Keratinocyte (primary cell): ENCODE results near the gene SAMD5. TPM values are rescaled to one million over a fixed set of nuclear protein-coding genes. Genes with fewer than 3 reads are reported as not detected.

ENCODE experiments used
- DNase-seq: peaks from one replicate; pipeline ENCODE4 v3.0.0-alpha.2; 2011; ENCODE audit warnings: low read depth, missing footprints, low spot score
- FAIRE-seq: peaks from 2 replicates; lab custom pipeline; 2011; peaks lifted over from hg19 to GRCh38; lab: Jason Lieb, UNC
- H2AFZ ChIP-seq: 2 replicates; pipeline ENCODE4 v1.6.0; 2012; ENCODE audit warnings: low read length, control low read depth, inconsistent platforms; ENCODE audit not compliant: control insufficient read depth
- H3K27ac ChIP-seq: 2 replicates; pipeline ENCODE4 v1.5.1; 2011; ENCODE audit warnings: low read length; ENCODE audit not compliant: control insufficient read depth, insufficient read depth
- H3K27me3 ChIP-seq: 3 replicates; pipeline ENCODE4 v1.6.0; 2011; ENCODE audit warnings: low read length; ENCODE audit not compliant: control insufficient read depth, insufficient read depth; ENCODE audit errors: extremely low read depth
- H3K36me3 ChIP-seq, 2 experiments: 2 replicates in 1 of 2; 3 replicates in 1 of 2; pipeline ENCODE4 v1.5.1; 2011; ENCODE audit warnings: low read length in 2 of 2, mild to moderate bottlenecking in 1 of 2; ENCODE audit not compliant: control insufficient read depth in 2 of 2, insufficient read depth in 2 of 2; ENCODE audit errors: extremely low read depth in 1 of 2
- H3K4me1 ChIP-seq: 3 replicates; pipeline ENCODE4 v1.5.1; 2011; ENCODE audit warnings: low read length; ENCODE audit not compliant: control insufficient read depth, insufficient read depth; ENCODE audit errors: extremely low read depth
- H3K4me2 ChIP-seq: 3 replicates; pipeline ENCODE4 v1.6.0; 2011; ENCODE audit warnings: low read depth, low read length; ENCODE audit not compliant: control insufficient read depth, insufficient read depth; ENCODE audit errors: extremely low read depth
- H3K4me3 ChIP-seq, 3 experiments: fragments of 200-600 bp in 1 of 3; sonication (generic) in 1 of 3; 2 replicates in 2 of 3; 3 replicates in 1 of 3; pipeline ENCODE4 v1.5.1; 2011 to 2016; ENCODE audit warnings: low read length in 3 of 3, mild to moderate bottlenecking in 3 of 3, control low read depth in 2 of 3, inconsistent platforms in 1 of 3, low read depth in 1 of 3, mixed read lengths in 1 of 3, mixed run types in 1 of 3, moderate library complexity in 1 of 3; ENCODE audit not compliant: control insufficient read depth in 2 of 3, insufficient read depth in 2 of 3; ENCODE audit errors: extremely low read depth in 1 of 3
- H3K79me2 ChIP-seq: 2 replicates; pipeline ENCODE4 v1.6.0; 2012; ENCODE audit warnings: low read length; ENCODE audit not compliant: control insufficient read depth, insufficient read depth
- H3K9ac ChIP-seq: 3 replicates; pipeline ENCODE4 v1.6.0; 2011; ENCODE audit warnings: low read length; ENCODE audit not compliant: control insufficient read depth, insufficient read depth; ENCODE audit errors: extremely low read depth
- H3K9me1 ChIP-seq: 3 replicates; pipeline ENCODE4 v1.6.0; 2011; ENCODE audit warnings: low read length; ENCODE audit not compliant: control insufficient read depth, insufficient read depth; ENCODE audit errors: extremely low read depth
- H3K9me3 ChIP-seq: 2 replicates; pipeline ENCODE4 v1.5.1; 2012; ENCODE audit warnings: low read depth, low read length; ENCODE audit not compliant: control insufficient read depth
- H4K20me1 ChIP-seq: 3 replicates; pipeline ENCODE4 v1.6.0; 2011; ENCODE audit warnings: low read length; ENCODE audit not compliant: control insufficient read depth, insufficient read depth; ENCODE audit errors: extremely low read depth
- EZH2 ChIP-seq: IDR thresholded peaks from one replicate; pipeline ENCODE4 v1.6.1; 2012; ENCODE audit warnings: inconsistent platforms, mild to moderate bottlenecking, low read length, moderate library complexity
- dilution Hi-C: fragments of 300-500 bp; cut with MboI; formaldehyde crosslinking; loops from one replicate; pipeline ENCODE4 v1.7.0; 2020; ENCODE audit warnings: low sequenced_read_pairs; ENCODE audit not compliant: extremely low pct_ligation_motif_present
- polyA plus RNA-seq, 5 experiments: library from polyadenylated mRNA; depleted of rRNA in 3 of 5; stranded (reverse) in 3 of 5; stranded (forward) in 1 of 5; unstranded in 1 of 5; fragments of >200 nt; gene quantifications; 1 replicate in 1 of 5; 2 replicates in 3 of 5; 3 replicates in 1 of 5; pipeline versions ENCODE4 v1.2.1 to v1.2.3, GENCODE V29; 2011 to 2012; ENCODE audit warnings: missing spikeins in 2 of 5, low read depth in 1 of 5, low replicate concordance in 1 of 5
- TF ChIP-seq, protein P1 (sequence below), 3 experiments: IDR thresholded peaks in 1 of 3; conservative IDR thresholded peaks in 1 of 3; optimal IDR thresholded peaks in 1 of 3; 2 replicates in 2 of 3; 3 replicates in 1 of 3; pipeline versions ENCODE3 to v1.5.1; 2011; ENCODE audit warnings: low read length in 3 of 3, mild to moderate bottlenecking in 3 of 3, moderate library complexity in 2 of 3, control low read depth in 1 of 3, inconsistent platforms in 1 of 3; ENCODE audit not compliant: insufficient read depth in 2 of 3; ENCODE audit errors: extremely low read depth in 1 of 3

The SAMD5 gene
- polyA plus RNA-seq, 1 donor (not counting 4 experiments of a cell fraction or from before 2014, with no cell fraction given): 1.2 TPM

DNA sequence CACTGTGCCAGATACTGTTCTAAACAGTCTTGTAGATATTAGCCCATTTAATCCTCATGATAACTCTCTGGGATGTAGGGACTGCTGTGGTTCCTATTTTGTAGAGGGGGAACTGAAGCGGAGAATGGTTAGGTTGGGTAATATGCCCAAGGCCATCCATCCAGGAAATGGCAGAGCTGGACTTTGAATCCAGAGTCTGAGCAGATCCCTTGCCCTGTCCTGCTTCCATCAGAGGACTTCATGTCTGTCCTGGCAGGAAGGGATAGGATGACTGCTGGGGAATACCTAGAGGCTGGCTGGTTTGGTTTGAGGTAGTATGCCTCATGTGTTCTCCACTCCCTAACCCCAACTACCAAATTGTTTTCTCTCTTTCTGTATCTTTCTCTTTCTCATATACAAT lies 44.6 kb downstream of the SAMD5 start:
- dilution Hi-C loops: no loop called here
- no peak overlapping the region for H3K4me2 ChIP-seq

DNA sequence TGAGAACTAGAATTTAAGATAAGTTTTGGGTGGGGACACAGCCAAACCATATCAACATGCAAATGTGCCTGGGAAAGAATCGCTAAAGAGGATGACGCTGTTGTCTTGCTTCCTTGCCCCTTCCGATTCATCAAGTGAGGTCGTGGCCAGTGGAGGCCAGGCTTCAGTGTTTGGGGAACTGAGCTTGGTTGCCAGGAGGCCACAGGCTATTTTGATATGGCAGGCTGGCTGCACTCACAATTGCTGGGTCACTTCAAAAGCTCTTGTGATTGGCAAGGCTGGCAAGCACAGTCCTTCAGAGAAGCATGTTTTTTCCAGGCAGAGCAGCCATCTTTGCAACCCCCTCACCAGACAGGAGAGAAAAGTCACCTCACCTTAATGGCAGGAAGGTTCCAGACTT lies 45.8 kb downstream of the SAMD5 start:
- Histone ChIP-seq H3K36me3 (no peaks in the 10 kb centered on the region), H3K4me2 (no peak overlapping the region), H3K27ac (no peak overlapping the region), H3K9me3 (no peaks in the 10 kb centered on the region), H2AFZ (no peak overlapping the region), H3K9me1 (no peaks in the 10 kb centered on the region), H3K4me1 (no peaks in the 10 kb centered on the region), H3K79me2 (no peaks in the 10 kb centered on the region), H3K9ac (no peak overlapping the region), H4K20me1 (no peaks in the 10 kb centered on the region), H3K4me3 (no peak overlapping the region), H3K27me3 (no peaks in the 10 kb centered on the region)
- dilution Hi-C loops: no loop called here
- TF ChIP-seq, protein P1, sequence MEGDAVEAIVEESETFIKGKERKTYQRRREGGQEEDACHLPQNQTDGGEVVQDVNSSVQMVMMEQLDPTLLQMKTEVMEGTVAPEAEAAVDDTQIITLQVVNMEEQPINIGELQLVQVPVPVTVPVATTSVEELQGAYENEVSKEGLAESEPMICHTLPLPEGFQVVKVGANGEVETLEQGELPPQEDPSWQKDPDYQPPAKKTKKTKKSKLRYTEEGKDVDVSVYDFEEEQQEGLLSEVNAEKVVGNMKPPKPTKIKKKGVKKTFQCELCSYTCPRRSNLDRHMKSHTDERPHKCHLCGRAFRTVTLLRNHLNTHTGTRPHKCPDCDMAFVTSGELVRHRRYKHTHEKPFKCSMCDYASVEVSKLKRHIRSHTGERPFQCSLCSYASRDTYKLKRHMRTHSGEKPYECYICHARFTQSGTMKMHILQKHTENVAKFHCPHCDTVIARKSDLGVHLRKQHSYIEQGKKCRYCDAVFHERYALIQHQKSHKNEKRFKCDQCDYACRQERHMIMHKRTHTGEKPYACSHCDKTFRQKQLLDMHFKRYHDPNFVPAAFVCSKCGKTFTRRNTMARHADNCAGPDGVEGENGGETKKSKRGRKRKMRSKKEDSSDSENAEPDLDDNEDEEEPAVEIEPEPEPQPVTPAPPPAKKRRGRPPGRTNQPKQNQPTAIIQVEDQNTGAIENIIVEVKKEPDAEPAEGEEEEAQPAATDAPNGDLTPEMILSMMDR (optimal IDR thresholded peaks at IDR 0.05 in 1 of 3, IDR thresholded peaks at IDR 0.05 in 1 of 3, conservative IDR thresholded peaks at IDR 0.05 in 1 of 3; ENCODE audit: extremely low read depth in 1 of 3, insufficient read depth in 2 of 3, low read length in 3 of 3): no peak
- TF ChIP-seq EZH2: no peak
- DNase-seq (no peak), FAIRE-seq (no peak)

More for the DNA sequence above, 44.6 kb downstream of the SAMD5 start:
- Histone ChIP-seq H3K27me3 (no peaks in the 10 kb centered on the region), H3K79me2 (no peaks in the 10 kb centered on the region), H3K9me1 (no peaks in the 10 kb centered on the region), H3K27ac (no peak overlapping the region), H3K4me3 (no peak overlapping the region), H3K9ac (no peak overlapping the region), H4K20me1 (no peaks in the 10 kb centered on the region), H2AFZ (no peak overlapping the region), H3K9me3 (no peaks in the 10 kb centered on the region), H3K4me1 (no peaks in the 10 kb centered on the region), H3K36me3 (no peaks in the 10 kb centered on the region)
- no peak for TF ChIP-seq EZH2
- TF ChIP-seq, protein P1 (optimal IDR thresholded peaks at IDR 0.05 in 1 of 3, IDR thresholded peaks at IDR 0.05 in 1 of 3, conservative IDR thresholded peaks at IDR 0.05 in 1 of 3; ENCODE audit: extremely low read depth in 1 of 3, insufficient read depth in 2 of 3, low read length in 3 of 3): no peak
- FAIRE-seq (no peak), DNase-seq (no peak)
